Measurements from ENCODE around the gene DDX10. TPM values are rescaled to one million over a fixed set of nuclear protein-coding genes. Genes with fewer than 3 reads are reported as not detected.

The DDX10 gene
- total RNA-seq, 1 donor = 15.7 TPM

DNA sequence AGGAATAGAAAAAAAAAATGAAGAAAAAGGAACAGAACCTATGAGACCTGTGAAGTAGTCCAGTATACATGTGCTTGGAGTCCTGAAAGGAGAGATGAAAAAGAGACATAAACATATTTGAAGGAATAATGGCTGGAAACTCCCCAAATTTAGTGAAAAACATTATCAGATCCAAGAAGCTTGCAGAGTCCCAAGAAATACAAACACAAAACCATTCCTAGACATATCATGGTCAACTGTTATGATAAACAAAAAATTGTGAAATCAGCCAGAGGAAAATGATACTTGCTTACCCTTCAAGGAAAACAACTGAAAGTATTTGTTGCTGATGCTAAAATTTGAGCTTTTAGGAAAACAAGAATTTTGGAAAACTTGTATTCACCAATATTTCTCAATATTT is 250.1 kb downstream of the DDX10 start:
- TF ChIP-seq, protein P1, sequence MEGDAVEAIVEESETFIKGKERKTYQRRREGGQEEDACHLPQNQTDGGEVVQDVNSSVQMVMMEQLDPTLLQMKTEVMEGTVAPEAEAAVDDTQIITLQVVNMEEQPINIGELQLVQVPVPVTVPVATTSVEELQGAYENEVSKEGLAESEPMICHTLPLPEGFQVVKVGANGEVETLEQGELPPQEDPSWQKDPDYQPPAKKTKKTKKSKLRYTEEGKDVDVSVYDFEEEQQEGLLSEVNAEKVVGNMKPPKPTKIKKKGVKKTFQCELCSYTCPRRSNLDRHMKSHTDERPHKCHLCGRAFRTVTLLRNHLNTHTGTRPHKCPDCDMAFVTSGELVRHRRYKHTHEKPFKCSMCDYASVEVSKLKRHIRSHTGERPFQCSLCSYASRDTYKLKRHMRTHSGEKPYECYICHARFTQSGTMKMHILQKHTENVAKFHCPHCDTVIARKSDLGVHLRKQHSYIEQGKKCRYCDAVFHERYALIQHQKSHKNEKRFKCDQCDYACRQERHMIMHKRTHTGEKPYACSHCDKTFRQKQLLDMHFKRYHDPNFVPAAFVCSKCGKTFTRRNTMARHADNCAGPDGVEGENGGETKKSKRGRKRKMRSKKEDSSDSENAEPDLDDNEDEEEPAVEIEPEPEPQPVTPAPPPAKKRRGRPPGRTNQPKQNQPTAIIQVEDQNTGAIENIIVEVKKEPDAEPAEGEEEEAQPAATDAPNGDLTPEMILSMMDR (IDR thresholded peaks at IDR 0.05; ENCODE audit: insufficient read depth, low read length) = no peak
- no peak overlapping the region for H3K4me3 ChIP-seq (ENCODE audit: low read depth, low read length)
- DNase-seq (ENCODE audit: low read depth) = peak; percentile 50

DNA sequence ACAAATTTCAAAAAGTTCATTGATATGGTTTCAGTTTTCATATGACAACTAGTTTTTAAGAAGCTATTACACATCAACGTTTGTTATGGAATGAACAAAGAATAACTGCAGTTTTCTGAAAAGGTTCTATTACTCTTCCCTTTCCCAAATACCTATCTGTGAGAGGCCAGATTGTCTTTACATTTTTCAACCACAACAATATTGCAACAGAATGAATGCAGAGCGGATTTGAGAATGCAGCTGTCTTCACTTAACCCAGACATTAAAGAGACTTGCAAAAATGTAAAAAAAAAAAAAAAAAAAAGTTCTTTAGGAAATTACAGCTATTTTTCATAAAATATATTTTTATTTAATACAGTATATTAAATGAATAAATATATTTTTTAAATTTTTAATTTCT is 250.8 kb downstream of the DDX10 start:
- DNase-seq (ENCODE audit: low read depth) = no peak
- H3K4me3 ChIP-seq (ENCODE audit: low read depth, low read length) = no peak overlapping the region
- TF ChIP-seq, protein P1 (IDR thresholded peaks at IDR 0.05; ENCODE audit: insufficient read depth, low read length) = no peak

GRCh38 chr11:108916290-108916689 is 251.4 kb downstream of the DDX10 start:
- H3K4me3 ChIP-seq (ENCODE audit: low read depth, low read length) = no peak overlapping the region
- TF ChIP-seq, protein P1 (IDR thresholded peaks at IDR 0.05; ENCODE audit: insufficient read depth, low read length) = no peak
- DNase-seq (ENCODE audit: low read depth) = peak; percentile 45

- no peak for DNase-seq (ENCODE audit: low read depth)
- TF ChIP-seq, protein P1 (IDR thresholded peaks at IDR 0.05; ENCODE audit: insufficient read depth, low read length) = no peak
- H3K4me3 ChIP-seq (ENCODE audit: low read depth, low read length) = no peak overlapping the region
These were observed 252.1 kb downstream of the DDX10 start for GRCh38 chr11:108916935-108917334.

GRCh38 chr11:108921211-108921610 is 256.3 kb downstream of the DDX10 start:
- TF ChIP-seq, protein P1 (IDR thresholded peaks at IDR 0.05; ENCODE audit: insufficient read depth, low read length) = no peak

GRCh38 chr11:108922241-108922640 is 257.4 kb downstream of the DDX10 start:
- no peak for DNase-seq (ENCODE audit: low read depth)
- TF ChIP-seq, protein P1 (IDR thresholded peaks at IDR 0.05; ENCODE audit: insufficient read depth, low read length) = no peak
- no peak overlapping the region for H3K4me3 ChIP-seq (ENCODE audit: low read depth, low read length)

More at GRCh38 chr11:108921211-108921610, 256.3 kb downstream of the DDX10 start:
- no peak for DNase-seq (ENCODE audit: low read depth)
- H3K4me3 ChIP-seq (ENCODE audit: low read depth, low read length) = no peak overlapping the region

- TF ChIP-seq, protein P1 (IDR thresholded peaks at IDR 0.05; ENCODE audit: insufficient read depth, low read length) = no peak
These were observed 258.5 kb downstream of the DDX10 start for GRCh38 chr11:108923413-108923812.

More at GRCh38 chr11:108923413-108923812, 258.5 kb downstream of the DDX10 start:
- no peak for DNase-seq (ENCODE audit: low read depth)
- H3K4me3 ChIP-seq (ENCODE audit: low read depth, low read length) = no peak overlapping the region
